ENCODE results near the gene RBM12.

RBM12 gene

GRCh38 chr20:35665949-35666288, 1.2 kb upstream of the RBM12 start:
- Histone ChIP-seq H3K79me2 (ENCODE audit: insufficient read depth, low read length) (peaks cover 40% of the 10 kb centered on the region), H3K36me3 (ENCODE audit: insufficient read depth, low read length) (no peaks in the 10 kb centered on the region; the same call in 1 of the 2 replicates), H3K9ac (ENCODE audit: low read depth, low read length, poor library complexity, severe bottlenecking) (no peak overlapping the region), H3F3A (ENCODE audit: low read depth) (no peaks in the 10 kb centered on the region), H3K9me2 (replicated peaks; ENCODE audit: low read depth, low read length) (no peaks in the 10 kb centered on the region), H3K4me3 (ENCODE audit: low read length, poor library complexity, severe bottlenecking) (no peak overlapping the region), H3K4me2 (ENCODE audit: low read depth, low read length, poor library complexity, severe bottlenecking) (no peak overlapping the region), H2AFZ (ENCODE audit: low read length) (no peak overlapping the region), H4K20me1 (ENCODE audit: insufficient read depth, low read length, poor library complexity, severe bottlenecking) (peaks cover 36% of the 10 kb centered on the region), H3K27me3 (ENCODE audit: insufficient read depth, low read length, poor library complexity, severe bottlenecking) (no peaks in the 10 kb centered on the region), H3K9me3 (ENCODE audit: insufficient read depth, low read depth, low read length) (no peaks in the 10 kb centered on the region), H3K4me1 (ENCODE audit: insufficient read depth, low read length, poor library complexity, severe bottlenecking) (peaks cover 25% of the 10 kb centered on the region)
- TF ChIP-seq CTCF (conservative IDR thresholded peaks at IDR 0.05; ENCODE audit: low read length) = no peak
- TF ChIP-seq EZH2phosphoT487 (IDR thresholded peaks at IDR 0.05; ENCODE audit: borderline replicate concordance) = no peak

GRCh38 chr20:35663516-35664465, 909 bp downstream of the RBM12 start:
- H3K4me3 ChIP-seq (ENCODE audit: low read length, poor library complexity, severe bottlenecking) = peak overlapping the region; percentile 98
- H3K27me3 ChIP-seq (ENCODE audit: insufficient read depth, low read length, poor library complexity, severe bottlenecking) = no peaks in the 10 kb centered on the region
- TF ChIP-seq EZH2phosphoT487 (IDR thresholded peaks at IDR 0.05; ENCODE audit: borderline replicate concordance) = no peak
- TF ChIP-seq CTCF (conservative IDR thresholded peaks at IDR 0.05; ENCODE audit: low read length) = no peak
- H3F3A ChIP-seq (ENCODE audit: low read depth) = no peaks in the 10 kb centered on the region
- H3K9me3 ChIP-seq (ENCODE audit: insufficient read depth, low read depth, low read length) = no peaks in the 10 kb centered on the region
- H3K79me2 ChIP-seq (ENCODE audit: insufficient read depth, low read length) = peaks cover 61% of the 10 kb centered on the region
- H4K20me1 ChIP-seq (ENCODE audit: insufficient read depth, low read length, poor library complexity, severe bottlenecking) = peaks cover 57% of the 10 kb centered on the region
- peak overlapping the region; percentile 98 for H3K9ac ChIP-seq (ENCODE audit: low read depth, low read length, poor library complexity, severe bottlenecking)
- H2AFZ ChIP-seq (ENCODE audit: low read length) = peak overlapping the region; percentile 49
- no peaks in the 10 kb centered on the region for H3K9me2 ChIP-seq (replicated peaks; ENCODE audit: low read depth, low read length)
- H3K36me3 ChIP-seq (ENCODE audit: insufficient read depth, low read length) = no peaks in the 10 kb centered on the region; the same call in 1 of the 2 replicates
- peak overlapping the region; percentile 98 for H3K4me2 ChIP-seq (ENCODE audit: low read depth, low read length, poor library complexity, severe bottlenecking)
- H3K4me1 ChIP-seq (ENCODE audit: insufficient read depth, low read length, poor library complexity, severe bottlenecking) = peaks cover 40% of the 10 kb centered on the region

- peak overlapping the region; percentile 98 for H3K4me3 ChIP-seq (ENCODE audit: low read length, poor library complexity, severe bottlenecking)
- H3K9me2 ChIP-seq (replicated peaks; ENCODE audit: low read depth, low read length) = no peaks in the 10 kb centered on the region
- H3K9ac ChIP-seq (ENCODE audit: low read depth, low read length, poor library complexity, severe bottlenecking) = peak overlapping the region; percentile 98
- H3F3A ChIP-seq (ENCODE audit: low read depth) = no peaks in the 10 kb centered on the region
- peaks cover 69% of the 10 kb centered on the region for H4K20me1 ChIP-seq (ENCODE audit: insufficient read depth, low read length, poor library complexity, severe bottlenecking)
- peaks cover 41% of the 10 kb centered on the region for H3K4me1 ChIP-seq (ENCODE audit: insufficient read depth, low read length, poor library complexity, severe bottlenecking)
- TF ChIP-seq CTCF (conservative IDR thresholded peaks at IDR 0.05; ENCODE audit: low read length) (no peak), EZH2phosphoT487 (IDR thresholded peaks at IDR 0.05; ENCODE audit: borderline replicate concordance) (no peak)
- no peaks in the 10 kb centered on the region for H3K27me3 ChIP-seq (ENCODE audit: insufficient read depth, low read length, poor library complexity, severe bottlenecking)
- H3K36me3 ChIP-seq (ENCODE audit: insufficient read depth, low read length) = no peaks in the 10 kb centered on the region
- H3K79me2 ChIP-seq (ENCODE audit: insufficient read depth, low read length) = peaks cover 73% of the 10 kb centered on the region
- H3K4me2 ChIP-seq (ENCODE audit: low read depth, low read length, poor library complexity, severe bottlenecking) = peak overlapping the region; percentile 98
- H3K9me3 ChIP-seq (ENCODE audit: insufficient read depth, low read depth, low read length) = no peaks in the 10 kb centered on the region
- no peak overlapping the region for H2AFZ ChIP-seq (ENCODE audit: low read length)
Observed at GRCh38 chr20:35662551-35662950, 2.1 kb downstream of the RBM12 start.
